ENCODE results near the gene KRTAP10-11.

The KRTAP10-11 gene

GRCh38 chr21:44695641-44696040 lies 49.4 kb downstream of the KRTAP10-11 start:
- H3K79me2 ChIP-seq (ENCODE audit: low read length) = no peaks in the 10 kb centered on the region

GRCh38 chr21:44696572-44696971 lies 50.4 kb downstream of the KRTAP10-11 start:
- Histone ChIP-seq H3K9me3 (replicated peaks; ENCODE audit: insufficient read depth, low read length) (no peaks in the 10 kb centered on the region), H3K36me3 (replicated peaks; ENCODE audit: insufficient read depth, low read length) (no peaks in the 10 kb centered on the region), H3K9me2 (replicated peaks; ENCODE audit: insufficient read depth, low read length) (no peaks in the 10 kb centered on the region), H3K4me3 (ENCODE audit: low read length) (no peak overlapping the region), H3K27ac (ENCODE audit: low read length) (no peak overlapping the region), H4K20me1 (ENCODE audit: insufficient read depth, low read length) (no peaks in the 10 kb centered on the region), H3K9ac (ENCODE audit: low read length) (no peak overlapping the region), H3K4me2 (ENCODE audit: low read depth, low read length) (no peak overlapping the region), H3K4me1 (ENCODE audit: low read length) (no peaks in the 10 kb centered on the region), H2AFZ (ENCODE audit: low read length) (no peak overlapping the region), H3K79me2 (ENCODE audit: low read length) (no peaks in the 10 kb centered on the region), H3F3A (ENCODE audit: insufficient read depth, low read length) (no peaks in the 10 kb centered on the region), H3K27me3 (replicated peaks; ENCODE audit: insufficient read depth, low read length) (peaks cover 98% of the 10 kb centered on the region)
- DNase-seq = no peak
- TF ChIP-seq EZH2phosphoT487 (IDR thresholded peaks at IDR 0.05; ENCODE audit: low read length) (no peak), CTCF (IDR thresholded peaks at IDR 0.05; ENCODE audit: low read length) (no peak), EZH2 (optimal IDR thresholded peaks at IDR 0.05; ENCODE audit: low read depth, low read length) (no peak)

More at GRCh38 chr21:44695641-44696040, 49.4 kb downstream of the KRTAP10-11 start:
- Histone ChIP-seq H4K20me1 (ENCODE audit: insufficient read depth, low read length) (no peaks in the 10 kb centered on the region), H3K4me3 (ENCODE audit: low read length) (no peak overlapping the region), H3K36me3 (replicated peaks; ENCODE audit: insufficient read depth, low read length) (no peaks in the 10 kb centered on the region), H3K4me1 (ENCODE audit: low read length) (no peaks in the 10 kb centered on the region), H3K27ac (ENCODE audit: low read length) (no peak overlapping the region), H2AFZ (ENCODE audit: low read length) (no peak overlapping the region), H3F3A (ENCODE audit: insufficient read depth, low read length) (no peaks in the 10 kb centered on the region), H3K9me2 (replicated peaks; ENCODE audit: insufficient read depth, low read length) (no peaks in the 10 kb centered on the region), H3K27me3 (replicated peaks; ENCODE audit: insufficient read depth, low read length) (peaks cover 98% of the 10 kb centered on the region), H3K9ac (ENCODE audit: low read length) (no peak overlapping the region), H3K4me2 (ENCODE audit: low read depth, low read length) (no peak overlapping the region), H3K9me3 (replicated peaks; ENCODE audit: insufficient read depth, low read length) (no peaks in the 10 kb centered on the region)
- no peak for DNase-seq
- TF ChIP-seq EZH2 (optimal IDR thresholded peaks at IDR 0.05; ENCODE audit: low read depth, low read length) (no peak), CTCF (IDR thresholded peaks at IDR 0.05; ENCODE audit: low read length) (no peak), EZH2phosphoT487 (IDR thresholded peaks at IDR 0.05; ENCODE audit: low read length) (no peak)

Measured in MM.1S (cell line).